IMR-90 (cell line): Measurements from ENCODE around the gene PLCXD1. TPM values are rescaled to one million over a fixed set of nuclear protein-coding genes. Genes with fewer than 3 reads are reported as not detected.

Experiments
- ATAC-seq: fragments of 200-7000 bp; cut with Tn5 transposase; 2 replicates; pipeline ENCODE4 v1.9.1; 2020; ENCODE audit warnings: low read depth, mild to moderate bottlenecking, moderate library complexity
- BruUV-seq: library from RNA; stranded (reverse); fragments of 400-500 nt; replicated peaks from 2 replicates; lab custom pipeline; 2021; lab: Mats Ljungman, UMichigan
- CTCF ChIA-PET: fragments of 300-600 bp; formaldehyde crosslinking; extraction: SDS; loops from one replicate; lab custom pipeline; 2021; ENCODE audit warnings: antibody characterized with exemption; lab: Yijun Ruan, JAX
- POLR2A ChIA-PET: fragments of 300-600 bp; sonication (Branson Sonifier 250); formaldehyde crosslinking; loops from one replicate; lab custom pipeline; 2022; ENCODE audit warnings: antibody characterized with exemption; ENCODE audit not compliant: unreplicated experiment; lab: Charles Lee
- DNase-seq: peaks from one replicate; pipeline ENCODE4 v3.0.0; 2013
- H2AFZ ChIP-seq: replicated peaks from 2 replicates; pipeline ENCODE3; 2013; ENCODE audit warnings: low read length, mild to moderate bottlenecking; ENCODE audit not compliant: poor library complexity
- H2AK5ac ChIP-seq: 2 replicates; pipeline ENCODE4 v1.6.1; 2013; ENCODE audit warnings: low read depth, low read length, inconsistent platforms
- H2AK9ac ChIP-seq: replicated peaks from 2 replicates; pipeline ENCODE3; 2013; ENCODE audit warnings: mild to moderate bottlenecking, low read depth, low read length, moderate library complexity; ENCODE audit not compliant: poor library complexity
- H2BK120ac ChIP-seq: 2 replicates; pipeline ENCODE4 v1.6.1; 2013; ENCODE audit warnings: low read depth, low read length, inconsistent platforms
- H2BK15ac ChIP-seq: 3 replicates; pipeline ENCODE4 v1.6.1; 2013; ENCODE audit warnings: low read depth, low read length, inconsistent platforms
- H2BK20ac ChIP-seq: 2 replicates; pipeline ENCODE4 v1.6.1; 2013; ENCODE audit warnings: low read depth, mild to moderate bottlenecking, inconsistent platforms, low read length, moderate library complexity
- H2BK5ac ChIP-seq: 2 replicates; pipeline ENCODE4 v1.6.1; 2013; ENCODE audit warnings: mild to moderate bottlenecking, low read depth, low read length, inconsistent platforms; ENCODE audit not compliant: poor library complexity, severe bottlenecking
- H3K14ac ChIP-seq: replicated peaks from 2 replicates; pipeline ENCODE4 v1.6.1; 2013; ENCODE audit warnings: low read depth, low read length, inconsistent platforms
- H3K18ac ChIP-seq: 2 replicates; pipeline ENCODE4 v1.6.1; 2013; ENCODE audit warnings: low read depth, low read length, control low read depth
- H3K23ac ChIP-seq: 2 replicates; pipeline ENCODE4 v1.6.1; 2013; ENCODE audit warnings: low read depth, low read length, inconsistent platforms
- H3K27ac ChIP-seq: 2 replicates; pipeline ENCODE4 v1.5.1; 2013; ENCODE audit warnings: mild to moderate bottlenecking, control low read depth, low read length; ENCODE audit not compliant: insufficient read depth
- H3K27me3 ChIP-seq: 2 replicates; pipeline ENCODE4 v1.6.1; 2013; ENCODE audit warnings: low read length; ENCODE audit not compliant: control insufficient read depth, insufficient read depth
- H3K36me3 ChIP-seq: 2 replicates; pipeline ENCODE4 v1.6.1; 2013; ENCODE audit warnings: low read length, mixed read lengths; ENCODE audit not compliant: control insufficient read depth, insufficient read depth
- H3K4ac ChIP-seq: 2 replicates; pipeline ENCODE4 v1.6.1; 2013; ENCODE audit warnings: low read depth, low read length, inconsistent platforms
- H3K4me1 ChIP-seq: 2 replicates; pipeline ENCODE4 v1.6.1; 2013; ENCODE audit warnings: low read length, mixed read lengths; ENCODE audit not compliant: control insufficient read depth, insufficient read depth
- H3K4me2 ChIP-seq: 2 replicates; pipeline ENCODE4 v1.6.1; 2013; ENCODE audit warnings: low read depth, mild to moderate bottlenecking, control low read depth, low read length, moderate library complexity
- H3K4me3 ChIP-seq: 2 replicates; pipeline ENCODE4 v1.5.1; 2013; ENCODE audit warnings: low read depth, mild to moderate bottlenecking, control low read depth, low read length, moderate library complexity; ENCODE audit not compliant: insufficient read depth
- H3K56ac ChIP-seq: 2 replicates; pipeline ENCODE4 v1.6.1; 2013; ENCODE audit warnings: low read length, inconsistent platforms; ENCODE audit not compliant: insufficient read depth; ENCODE audit errors: extremely low read depth
- H3K79me1 ChIP-seq, 2 experiments: 2 replicates each; pipeline ENCODE4 v1.6.1; 2013; ENCODE audit warnings: low read length in 2 of 2, inconsistent platforms in 1 of 2, low read depth in 1 of 2
- H3K9ac ChIP-seq: 2 replicates; pipeline ENCODE4 v1.6.1; 2013; ENCODE audit warnings: low read depth, low read length, control low read depth
- H3K9me1 ChIP-seq: 2 replicates; pipeline ENCODE4 v1.6.1; 2013; ENCODE audit warnings: low read length, inconsistent platforms; ENCODE audit not compliant: insufficient read depth
- H3K9me3 ChIP-seq: 2 replicates; pipeline ENCODE4 v1.6.1; 2013; ENCODE audit warnings: low read length; ENCODE audit not compliant: control insufficient read depth, insufficient read depth
- H4K20me1 ChIP-seq: 2 replicates; pipeline ENCODE4 v1.6.1; 2013; ENCODE audit warnings: low read length, inconsistent platforms; ENCODE audit not compliant: insufficient read depth
- H4K5ac ChIP-seq: 2 replicates; pipeline ENCODE4 v1.6.1; 2013; ENCODE audit warnings: mild to moderate bottlenecking, low read depth, low read length, control low read depth
- H4K8ac ChIP-seq, 2 experiments: 2 replicates each; pipeline ENCODE4 v1.6.1; 2013; ENCODE audit warnings: low read depth in 2 of 2, low read length in 2 of 2, control low read depth in 1 of 2, inconsistent platforms in 1 of 2
- H4K91ac ChIP-seq: 2 replicates; pipeline ENCODE4 v1.6.1; 2013; ENCODE audit warnings: low read depth, low read length, inconsistent platforms; ENCODE audit not compliant: insufficient read depth
- BHLHE40 ChIP-seq: fragments of 150-350 bp; IDR thresholded peaks from 2 replicates; pipeline ENCODE4 v1.6.1; 2016; ENCODE audit warnings: mild to moderate bottlenecking, low read depth, low read length
- CEBPB ChIP-seq: IDR thresholded peaks from 2 replicates; pipeline ENCODE4 v1.6.1; 2012; ENCODE audit warnings: low read depth, low read length, improper control_type of control experiment
- CHD1 ChIP-seq: IDR thresholded peaks from 2 replicates; pipeline ENCODE4 v1.6.1; 2012; ENCODE audit warnings: low read depth, low read length, improper control_type of control experiment
- ELK1 ChIP-seq: fragments of 150-350 bp; IDR thresholded peaks from 2 replicates; pipeline ENCODE4 v1.6.1; 2016; ENCODE audit warnings: low read depth, mild to moderate bottlenecking, low read length, moderate library complexity, borderline replicate concordance
- FOS ChIP-seq: fragments of 150-350 bp; IDR thresholded peaks from 2 replicates; pipeline ENCODE4 v1.6.1; 2016; ENCODE audit warnings: low read depth, low read length
- MAZ ChIP-seq: IDR thresholded peaks from 2 replicates; pipeline ENCODE4 v1.6.1; 2012; ENCODE audit warnings: low read depth, mild to moderate bottlenecking, low read length, improper control_type of control experiment, moderate library complexity, borderline replicate concordance
- MXI1 ChIP-seq: IDR thresholded peaks from 2 replicates; pipeline ENCODE4 v1.6.1; 2012; ENCODE audit warnings: low read depth, mild to moderate bottlenecking, low read length, moderate library complexity, borderline replicate concordance
- POLR2A ChIP-seq: IDR thresholded peaks from 2 replicates; pipeline ENCODE4 v1.6.1; 2012; ENCODE audit warnings: mild to moderate bottlenecking, low read depth, low read length
- RAD21 ChIP-seq: IDR thresholded peaks from 2 replicates; pipeline ENCODE4 v1.6.1; 2012; ENCODE audit warnings: low read length, improper control_type of control experiment
- RFX5 ChIP-seq: IDR thresholded peaks from 2 replicates; pipeline ENCODE4 v1.8.0; 2012; ENCODE audit warnings: low read depth, mild to moderate bottlenecking, low read length, moderate library complexity
- WGBS, 2 experiments: methylation state at CpG; one replicate each; pipeline versions ENCODE4 v1.1.5 to v1.1.7; 2013; ENCODE audit warnings: missing lambda C conversion rate in 2 of 2; ENCODE audit not compliant: insufficient read length in 1 of 2; ENCODE audit errors: extremely low coverage in 2 of 2; 5-methylcytosine and 5-hydroxymethylcytosine counted together
- dilution Hi-C: fragments of 300-500 bp; cut with HindIII; formaldehyde crosslinking; loops from one replicate; pipeline ENCODE4 v1.14.3; 2018; ENCODE audit warnings: low sequenced_read_pairs; ENCODE audit not compliant: unreplicated experiment
- in situ Hi-C: fragments of 300-500 bp; cut with MboI; formaldehyde crosslinking; loops from 3 replicates; pipeline ENCODE4 v1.14.3; 2019; ENCODE audit warnings: low sequenced_read_pairs, inconsistent platforms, mixed read lengths
- intact Hi-C: fragments of 100-400 bp; cut with micrococcal nuclease; formaldehyde crosslinking; loops from 2 replicates; pipeline ENCODE4 v1.10.0; 2022
- polyA plus RNA-seq, 3 experiments: library from polyadenylated mRNA; depleted of rRNA; stranded (reverse); fragments of >200 nt; gene quantifications; 2 replicates each; pipeline ENCODE4 v1.2.3, GENCODE V29; 2012; ENCODE audit warnings: low replicate concordance in 1 of 3
- total RNA-seq: library from RNA; depleted of rRNA; stranded (reverse); fragments of >200 nt; gene quantifications from 2 replicates; pipeline ENCODE4 v1.2.3, GENCODE V29; 2012

Gene PLCXD1
- total and polyA plus RNA-seq, 2 of the 4 experiments (the other 2 are of a cell fraction), result 16.7 to 17.7 TPM

GRCh38 chrX:283115-283845, 2.1 kb downstream of the PLCXD1 start:
- H2BK20ac ChIP-seq, result no peak overlapping the region
- H3K79me1 ChIP-seq, result peaks cover 13 to 35% of the 10 kb centered on the region in 2 experiments
- H3K27ac ChIP-seq, result no peak overlapping the region; the same call in 1 of the 2 replicates
- no peak overlapping the region for H4K5ac ChIP-seq
- no TSS peak for BruUV-seq
- H3K14ac ChIP-seq, result no peak overlapping the region
- peak; percentile 98 for ATAC-seq
- H3K9me3 ChIP-seq, result no peaks in the 10 kb centered on the region
- no peak overlapping the region for H3K23ac ChIP-seq
- ChIA-PET CTCF (no interaction called here), POLR2A (no interaction called here)
- TF ChIP-seq RFX5 (no peak), BHLHE40 (0 out of 2 replicates have a peak, but pooled peaks have one; percentile 16), FOS (peak; percentile 31; the same call in 1 of the 2 replicates), POLR2A (0 out of 2 replicates have a peak, but pooled peaks have one; percentile 39), MXI1 (no peak), ELK1 (no peak), CEBPB (0 out of 2 replicates have a peak, but pooled peaks have one; percentile 24), CHD1 (no peak), RAD21 (no peak), MAZ (no peak)
- in situ Hi-C loops (no loop called here), intact Hi-C loops (no loop called here), dilution Hi-C loops (no loop called here)
- H2BK5ac ChIP-seq, result no peak overlapping the region
- H2AK9ac ChIP-seq, result no peak overlapping the region
- H3K9ac ChIP-seq, result peak overlapping the region; percentile 55; the same call in 1 of the 2 replicates
- H3K36me3 ChIP-seq, result peaks cover 27% of the 10 kb centered on the region
- H4K20me1 ChIP-seq, result no peaks in the 10 kb centered on the region
- no peaks in the 10 kb centered on the region for H3K4me1 ChIP-seq
- no peaks in the 10 kb centered on the region for H3K27me3 ChIP-seq
- DNase-seq, result peak; percentile 83
- no peak overlapping the region for H2AK5ac ChIP-seq
- no peak overlapping the region for H3K56ac ChIP-seq
- peak overlapping the region; percentile 52 to 65; a peak in 2 of 4 replicates for H4K8ac ChIP-seq
- peak overlapping the region; percentile 62 for H3K4me2 ChIP-seq
- H3K18ac ChIP-seq, result no peak overlapping the region
- H3K4ac ChIP-seq, result no peak overlapping the region
- peaks cover 11% of the 10 kb centered on the region for H3K9me1 ChIP-seq
- H2AFZ ChIP-seq, result peak overlapping the region; percentile 91
- no peak overlapping the region for H2BK120ac ChIP-seq
- H2BK15ac ChIP-seq, result no peak overlapping the region
- no peak overlapping the region; the same call in 1 of the 2 replicates for H4K91ac ChIP-seq
- peak overlapping the region; percentile 52 for H3K4me3 ChIP-seq
- 4% methylated on average over 18 of the region's 45 CpGs; no CpG with 5 or more reads in 1 of the 2 experiments for WGBS, 2 experiments
